KMS-11 (cell line): ENCODE data around the gene FBXL19.

Experiments used
- H2AFZ ChIP-seq: fragments of 200-600 bp; sonication (generic); 2 replicates; pipeline ENCODE4 v1.6.1; 2016; ENCODE audit warnings: antibody characterized with exemption, mixed run types, low read depth
- H3K27ac ChIP-seq: fragments of 200-600 bp; sonication (generic); 2 replicates; pipeline ENCODE4 v1.6.1; 2016; ENCODE audit warnings: mild to moderate bottlenecking, mixed run types
- H3K27me3 ChIP-seq: fragments of 200-600 bp; sonication (generic); 2 replicates; pipeline ENCODE4 v1.6.1; 2017; ENCODE audit warnings: mild to moderate bottlenecking, low read depth, mixed run types, moderate library complexity; ENCODE audit not compliant: insufficient read depth
- H3K36me3 ChIP-seq: fragments of 200-600 bp; sonication (generic); 2 replicates; pipeline ENCODE4 v1.6.1; 2017; ENCODE audit warnings: mild to moderate bottlenecking, mixed run types; ENCODE audit not compliant: insufficient read depth
- H3K4me1 ChIP-seq: fragments of 200-600 bp; sonication (generic); 2 replicates; pipeline ENCODE4 v1.6.1; 2016; ENCODE audit warnings: mild to moderate bottlenecking, low read depth, mixed run types; ENCODE audit not compliant: poor library complexity, severe bottlenecking
- H3K4me2 ChIP-seq: fragments of 200-600 bp; sonication (generic); 2 replicates; pipeline ENCODE4 v1.7.0; 2016; ENCODE audit warnings: mild to moderate bottlenecking, mixed run types
- H3K4me3 ChIP-seq: fragments of 200-600 bp; sonication (generic); IDR thresholded peaks from 2 replicates; pipeline ENCODE4 v1.6.1; 2017; ENCODE audit warnings: low read depth, low read length, mixed read lengths; ENCODE audit not compliant: insufficient read depth
- H3K79me2 ChIP-seq: fragments of 200-600 bp; sonication (generic); 2 replicates; pipeline ENCODE4 v1.6.1; 2016; ENCODE audit warnings: low read depth, mixed run types; ENCODE audit not compliant: insufficient read depth
- H3K9ac ChIP-seq: fragments of 200-600 bp; sonication (generic); 2 replicates; pipeline ENCODE4 v1.6.1; 2016; ENCODE audit warnings: mild to moderate bottlenecking, mixed run types
- H4K20me1 ChIP-seq: fragments of 200-600 bp; sonication (generic); 2 replicates; pipeline ENCODE4 v1.6.1; 2016; ENCODE audit warnings: mild to moderate bottlenecking, mixed run types; ENCODE audit not compliant: insufficient read depth
- CTCF ChIP-seq: fragments of 200-600 bp; sonication (generic); conservative IDR thresholded peaks from 2 replicates; pipeline ENCODE4 v1.6.1; 2017; ENCODE audit warnings: low read depth, mild to moderate bottlenecking, antibody characterized with exemption, low read length, moderate library complexity, mixed read lengths

The FBXL19 gene

GRCh38 chr16:30901201-30902028, 22.0 kb upstream of the FBXL19 start:
- H2AFZ ChIP-seq, result peak overlapping the region; percentile 98
- no peaks in the 10 kb centered on the region for H4K20me1 ChIP-seq
- H3K4me1 ChIP-seq, result peaks cover 24% of the 10 kb centered on the region
- H3K9ac ChIP-seq, result peak overlapping the region; percentile 38; the same call in 1 of the 2 replicates
- H3K4me2 ChIP-seq, result peak overlapping the region; percentile 76; the same call in 1 of the 2 replicates
- H3K4me3 ChIP-seq, result no peak overlapping the region
- TF ChIP-seq CTCF, result 0 out of 2 replicates have a peak, but pooled peaks have one; percentile 2
- H3K79me2 ChIP-seq, result no peaks in the 10 kb centered on the region
- no peak overlapping the region for H3K27ac ChIP-seq
- H3K36me3 ChIP-seq, result no peaks in the 10 kb centered on the region
- no peaks in the 10 kb centered on the region for H3K27me3 ChIP-seq

GRCh38 chr16:30902029-30902972, 21.1 kb upstream of the FBXL19 start:
- peak overlapping the region; percentile 76 for H3K4me2 ChIP-seq
- no peak overlapping the region for H3K4me3 ChIP-seq
- no peak for TF ChIP-seq CTCF
- H3K4me1 ChIP-seq, result peaks cover 21% of the 10 kb centered on the region
- H3K27me3 ChIP-seq, result no peaks in the 10 kb centered on the region
- H4K20me1 ChIP-seq, result no peaks in the 10 kb centered on the region
- H3K9ac ChIP-seq, result peak overlapping the region; percentile 55; the same call in 1 of the 2 replicates
- no peaks in the 10 kb centered on the region for H3K79me2 ChIP-seq
- no peak overlapping the region for H3K27ac ChIP-seq
- H3K36me3 ChIP-seq, result no peaks in the 10 kb centered on the region
- peak overlapping the region; percentile 98 for H2AFZ ChIP-seq

- H3K79me2 ChIP-seq, result no peaks in the 10 kb centered on the region
- TF ChIP-seq CTCF, result no peak
- H2AFZ ChIP-seq, result peak overlapping the region; percentile 96; the same call in 1 of the 2 replicates
- no peaks in the 10 kb centered on the region for H4K20me1 ChIP-seq
- H3K4me2 ChIP-seq, result no peak overlapping the region
- H3K4me1 ChIP-seq, result peaks cover 18% of the 10 kb centered on the region
- no peaks in the 10 kb centered on the region for H3K36me3 ChIP-seq
- no peak overlapping the region for H3K27ac ChIP-seq
- H3K27me3 ChIP-seq, result no peaks in the 10 kb centered on the region
- H3K4me3 ChIP-seq, result no peak overlapping the region
- no peak overlapping the region for H3K9ac ChIP-seq
Measured at GRCh38 chr16:30903002-30903401, 20.4 kb upstream of the FBXL19 start.

DNA sequence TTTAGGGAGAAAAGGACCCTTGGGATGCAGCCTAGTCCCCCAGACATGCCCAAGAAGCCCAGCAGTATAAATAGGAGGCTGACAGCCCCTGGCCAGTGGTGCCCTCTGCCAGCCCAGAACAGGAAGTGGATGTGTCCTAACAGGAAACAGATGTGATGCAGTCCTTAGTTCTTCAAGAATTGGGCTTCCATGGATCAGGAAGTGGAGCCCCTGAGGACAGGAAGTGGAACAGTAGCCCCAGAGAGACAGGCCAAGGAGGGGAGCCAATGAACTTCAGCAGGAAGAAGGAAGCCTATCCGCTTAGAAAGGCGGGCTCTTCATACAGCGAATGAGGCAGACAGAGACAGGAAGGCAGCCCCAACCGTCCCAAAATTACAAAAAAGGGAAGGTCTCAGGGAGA, 19.8 kb upstream of the FBXL19 start:
- H3K4me1 ChIP-seq, result peaks cover 18% of the 10 kb centered on the region
- no peaks in the 10 kb centered on the region for H3K27me3 ChIP-seq
- H3K36me3 ChIP-seq, result no peaks in the 10 kb centered on the region
- no peak overlapping the region for H3K27ac ChIP-seq
- H3K4me2 ChIP-seq, result no peak overlapping the region
- H2AFZ ChIP-seq, result peak overlapping the region; percentile 63
- H3K9ac ChIP-seq, result no peak overlapping the region
- no peak overlapping the region for H3K4me3 ChIP-seq
- no peaks in the 10 kb centered on the region for H3K79me2 ChIP-seq
- no peaks in the 10 kb centered on the region for H4K20me1 ChIP-seq
- TF ChIP-seq CTCF, result no peak
